CD14-positive monocyte (primary cell): ENCODE measurements around the gene PLA2G4A. TPM values are rescaled to one million over a fixed set of nuclear protein-coding genes. Genes with fewer than 3 reads are reported as not detected.

ENCODE experiments used
- DNase-seq, 3 donors: peaks; one replicate each; pipeline ENCODE4 v3.0.0-alpha.2; 2011 to 2022
- H2AFZ ChIP-seq: 2 replicates; pipeline ENCODE4 v1.6.0; 2012; ENCODE audit warnings: mild to moderate bottlenecking, low read depth, low read length, inconsistent platforms; ENCODE audit not compliant: insufficient read depth, poor library complexity, severe bottlenecking
- H3K27ac ChIP-seq, 2 donors: 1 replicate in 1 of 2; 2 replicates in 1 of 2; pipeline ENCODE4 v1.5.1; 2012 to 2013; ENCODE audit warnings: low read length in 2 of 2, control low read depth in 1 of 2, inconsistent platforms in 1 of 2, low read depth in 1 of 2, mild to moderate bottlenecking in 1 of 2
- H3K27me3 ChIP-seq, 2 donors: one replicate each; pipeline versions ENCODE4 v1.6.0 to v1.6.1; 2011 to 2013; ENCODE audit warnings: low read length in 2 of 2; ENCODE audit not compliant: control insufficient read depth in 2 of 2, insufficient read depth in 2 of 2
- H3K36me3 ChIP-seq, 2 donors: replicated peaks in 1 of 2; 1 replicate in 1 of 2; 2 replicates in 1 of 2; pipeline versions ENCODE4 v1.5.1 to v1.6.1; 2012 to 2013; ENCODE audit warnings: low read length in 2 of 2, control low read depth in 1 of 2, inconsistent platforms in 1 of 2, mild to moderate bottlenecking in 1 of 2; ENCODE audit not compliant: insufficient read depth in 2 of 2, control insufficient read depth in 1 of 2
- H3K4me1 ChIP-seq, 2 donors: 1 replicate in 1 of 2; 2 replicates in 1 of 2; pipeline versions ENCODE4 v1.5.1 to v1.6.1; 2012 to 2013; ENCODE audit warnings: low read length in 2 of 2, control low read depth in 1 of 2, inconsistent platforms in 1 of 2, mild to moderate bottlenecking in 1 of 2, moderate library complexity in 1 of 2; ENCODE audit not compliant: insufficient read depth in 2 of 2, control insufficient read depth in 1 of 2
- H3K4me2 ChIP-seq: replicated peaks from 2 replicates; pipeline ENCODE3; 2012; ENCODE audit warnings: low read length, moderate library complexity, mild to moderate bottlenecking; ENCODE audit not compliant: poor library complexity, severe bottlenecking; ENCODE audit errors: extremely low read depth
- H3K4me3 ChIP-seq, 3 experiments: fragments of 200-600 bp in 1 of 3; sonication (generic) in 1 of 3; replicated peaks in 1 of 3; 1 replicate in 2 of 3; 2 replicates in 1 of 3; pipeline ENCODE4 v1.5.1; 2011 to 2013; ENCODE audit warnings: low read length in 3 of 3, mild to moderate bottlenecking in 3 of 3, control low read depth in 2 of 3, low read depth in 2 of 3, inconsistent platforms in 1 of 3, moderate library complexity in 1 of 3
- H3K79me2 ChIP-seq: 2 replicates; pipeline ENCODE4 v1.6.0; 2012; ENCODE audit warnings: mild to moderate bottlenecking, control low read depth, inconsistent platforms, low read length, moderate library complexity; ENCODE audit not compliant: insufficient read depth
- H3K9ac ChIP-seq: 2 replicates; pipeline ENCODE4 v1.6.0; 2017; ENCODE audit warnings: low read length, mild to moderate bottlenecking; ENCODE audit not compliant: insufficient read depth, poor library complexity, severe bottlenecking
- H3K9me3 ChIP-seq, 2 donors: replicated peaks in 1 of 2; 1 replicate in 1 of 2; 2 replicates in 1 of 2; pipeline versions ENCODE4 v1.5.1 to v1.6.1; 2012 to 2013; ENCODE audit warnings: low read length in 2 of 2, control low read depth in 1 of 2; ENCODE audit not compliant: control insufficient read depth in 1 of 2, insufficient read depth in 1 of 2
- H4K20me1 ChIP-seq: 2 replicates; pipeline ENCODE4 v1.6.0; 2012; ENCODE audit warnings: mild to moderate bottlenecking, low read length, control low read depth, moderate library complexity; ENCODE audit not compliant: insufficient read depth
- H3K27ac Mint-ChIP-seq, 7 donors: one replicate each; pipeline ENCODE4 v1.8.0; 2020; ENCODE audit warnings: mild to moderate bottlenecking in 7 of 7, mixed read lengths in 7 of 7, moderate library complexity in 6 of 7, inconsistent platforms in 2 of 7
- H3K27me3 Mint-ChIP-seq, 3 donors: one replicate each; pipeline ENCODE4 v1.8.0; 2021 to 2022; ENCODE audit warnings: low read depth in 3 of 3, mild to moderate bottlenecking in 3 of 3, mixed read lengths in 3 of 3, moderate library complexity in 3 of 3, inconsistent platforms in 1 of 3
- H3K36me3 Mint-ChIP-seq, 2 donors: one replicate each; pipeline ENCODE4 v1.8.0; 2020; ENCODE audit warnings: mixed read lengths in 2 of 2, inconsistent platforms in 1 of 2, mild to moderate bottlenecking in 1 of 2
- H3K4me1 Mint-ChIP-seq: one replicate; pipeline ENCODE4 v1.8.0; 2020; ENCODE audit warnings: mild to moderate bottlenecking, mixed read lengths
- H3K4me3 Mint-ChIP-seq, 2 donors: one replicate each; pipeline ENCODE4 v1.8.0; 2020; ENCODE audit warnings: mild to moderate bottlenecking in 2 of 2, mixed read lengths in 2 of 2, moderate library complexity in 1 of 2
- H3K9me3 Mint-ChIP-seq, 7 donors: one replicate each; pipeline ENCODE4 v1.8.0; 2020 to 2022; ENCODE audit warnings: mixed read lengths in 7 of 7, mild to moderate bottlenecking in 6 of 7, moderate library complexity in 6 of 7, inconsistent platforms in 2 of 7
- CTCF ChIP-seq: fragments of 200-600 bp; IDR thresholded peaks from one replicate; pipeline ENCODE4 v1.8.0; 2022; ENCODE audit warnings: antibody characterized with exemption, mild to moderate bottlenecking
- WGBS: methylation state at CpG from one replicate; pipeline ENCODE4 v1.1.5; 2013; ENCODE audit warnings: missing lambda C conversion rate; ENCODE audit not compliant: insufficient coverage; 5-methylcytosine and 5-hydroxymethylcytosine counted together
- intact Hi-C, 2 donors: fragments of 100-400 bp; cut with micrococcal nuclease; formaldehyde crosslinking; loops; one replicate each; pipeline versions ENCODE4 v1.15.0 to v1.15.1; 2023
- polyA plus RNA-seq, 3 donors: library from polyadenylated mRNA; depleted of rRNA in 1 of 3; unstranded in 2 of 3; stranded (reverse) in 1 of 3; fragments of 300-500 nt in 2 of 3; fragments of >200 nt in 1 of 3; fragmentation: Illumina TruSeq in 2 of 3; gene quantifications; 1 replicate in 2 of 3; 2 replicates in 1 of 3; pipeline ENCODE4 v1.2.3, GENCODE V29; 2012 to 2021

The PLA2G4A gene
- polyA plus RNA-seq, 3 donors: 1.4 to 4.5 (median 4.1) TPM

DNA sequence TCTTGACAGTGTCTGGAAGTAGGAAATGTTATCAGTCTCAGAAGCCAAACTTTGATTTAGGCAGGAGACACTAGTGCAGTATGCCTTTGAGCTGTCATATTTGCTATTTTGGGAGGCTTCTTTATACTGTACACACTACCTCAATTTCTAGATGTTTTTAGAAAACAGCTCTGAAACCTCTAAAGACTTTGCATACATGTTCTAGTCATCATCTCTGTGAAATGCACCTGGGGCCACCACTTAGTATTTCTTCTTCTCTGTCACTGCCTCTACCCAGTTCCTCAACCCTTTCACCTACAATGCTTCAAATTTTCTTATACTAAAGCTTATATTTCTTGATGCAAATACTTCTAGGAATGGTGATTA is 29.1 kb upstream of the PLA2G4A start:
- no peaks in the 10 kb centered on the region for H3K79me2 ChIP-seq
- no peaks in the 10 kb centered on the region for H3K9me3 Mint-ChIP-seq
- no peak overlapping the region for H3K27ac ChIP-seq
- no peak overlapping the region for H3K4me3 ChIP-seq
- no peak overlapping the region for H2AFZ ChIP-seq
- no peaks in the 10 kb centered on the region for H3K27me3 Mint-ChIP-seq
- no peak for TF ChIP-seq CTCF
- intact Hi-C loops: no loop called here
- H3K4me2 ChIP-seq: no peak overlapping the region
- H3K36me3 ChIP-seq: no peaks in the 10 kb centered on the region
- no peak overlapping the region for H3K9ac ChIP-seq
- DNase-seq: no peak
- H3K4me3 Mint-ChIP-seq: no peak overlapping the region
- H3K27ac Mint-ChIP-seq: no peak overlapping the region
- peaks cover 4 to 10% of the 10 kb centered on the region in 2 donors for H3K4me1 ChIP-seq
- no peaks in the 10 kb centered on the region for H3K27me3 ChIP-seq
- H3K36me3 Mint-ChIP-seq: no peaks in the 10 kb centered on the region
- peaks cover 12% of the 10 kb centered on the region for H3K4me1 Mint-ChIP-seq
- H3K9me3 ChIP-seq: no peaks in the 10 kb centered on the region
- H4K20me1 ChIP-seq: no peaks in the 10 kb centered on the region

DNA sequence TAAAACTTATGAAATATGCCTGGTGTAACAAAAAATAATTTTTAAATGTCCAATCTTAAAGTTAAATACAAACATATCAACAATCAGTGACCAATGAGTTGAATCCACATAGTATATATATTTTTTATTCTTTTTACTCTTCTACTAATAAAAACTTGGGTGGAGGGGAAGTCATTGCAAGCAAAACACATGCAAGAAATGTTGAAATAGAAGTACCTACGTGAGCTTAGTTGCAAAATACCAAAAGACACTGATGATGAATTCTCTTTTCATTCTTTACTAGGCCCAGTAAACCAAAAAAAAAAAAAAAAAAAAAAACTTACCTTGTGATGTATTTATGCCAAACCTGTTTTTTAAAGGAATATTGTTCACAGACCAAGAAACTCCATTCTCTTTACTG is 26.4 kb upstream of the PLA2G4A start:
- Histone ChIP-seq H3K9me3 (no peaks in the 10 kb centered on the region), H3K27me3 (no peaks in the 10 kb centered on the region), H3K9ac (no peak overlapping the region), H3K27ac (no peak overlapping the region), H3K4me2 (no peak overlapping the region), H3K4me3 (no peak overlapping the region), H4K20me1 (no peaks in the 10 kb centered on the region), H2AFZ (no peak overlapping the region), H3K79me2 (no peaks in the 10 kb centered on the region), H3K4me1 (peaks cover 4 to 10% of the 10 kb centered on the region in 2 donors), H3K36me3 (no peaks in the 10 kb centered on the region)
- peak overlapping the region in 1 of 7 donors; percentile 61 for H3K27ac Mint-ChIP-seq
- DNase-seq: peak; percentile 46 to 72 (median 64)
- H3K9me3 Mint-ChIP-seq: no peaks in the 10 kb centered on the region
- H3K27me3 Mint-ChIP-seq: no peaks in the 10 kb centered on the region
- H3K4me1 Mint-ChIP-seq: peaks cover 12% of the 10 kb centered on the region
- TF ChIP-seq CTCF: no peak
- intact Hi-C loops: no loop called here
- H3K36me3 Mint-ChIP-seq: no peaks in the 10 kb centered on the region
- peak overlapping the region in 1 of 2 donors; percentile 5 for H3K4me3 Mint-ChIP-seq
- WGBS: no CpG with 5 or more reads among the region's 1 CpG
